ENCODE data around the gene VCL. TPM values are rescaled to one million over a fixed set of nuclear protein-coding genes. Genes with fewer than 3 reads are reported as not detected.

VCL gene
- total and polyA plus RNA-seq, 9 of the 15 experiments (the other 6 are each of a cell fraction or from before 2014, with no cell fraction given), result 29.8 to 186 (median 76.4) TPM

GRCh38 chr10:74036474-74036873 lies 38.6 kb downstream of the VCL start (continued):
- TF ChIP-seq SAP30 (IDR thresholded peaks at IDR 0.05; ENCODE audit: borderline replicate concordance, insufficient read depth, low read depth, low read length, poor library complexity, severe bottlenecking), result no peak

GRCh38 chr10:74039561-74040145 lies 41.7 kb downstream of the VCL start:
- intact Hi-C loops (cut with micrococcal nuclease), result no loop called here
- Histone ChIP-seq H3K4me1 (replicated peaks in 1 of 2; ENCODE audit: control insufficient read depth in 2 of 2, insufficient read depth in 2 of 2, low read length in 2 of 2) (peaks cover 11 to 14% of the 10 kb centered on the region in 2 experiments), H3K27ac (ENCODE audit: extremely low read depth, low read depth, low read length) (peak overlapping the region; percentile 36; the same call in 2 of the 3 replicates)
- TF ChIP-seq ZNF609 (CRISPR knock-in tag; IDR thresholded peaks at IDR 0.05; ENCODE audit: borderline replicate concordance), result no peak
- no peak for TF ChIP-seq C11orf30 (IDR thresholded peaks at IDR 0.05; ENCODE audit: low read depth)
- TF ChIP-seq HDAC1 (IDR thresholded peaks at IDR 0.05), result no peak
- no peak for TF ChIP-seq RBM39 (optimal IDR thresholded peaks at IDR 0.05; ENCODE audit: low read depth, low read length)
- TF ChIP-seq BRD9 (IDR thresholded peaks at IDR 0.05; ENCODE audit: low read depth, partially characterized antibody), result no peak
- TF ChIP-seq CEBPB (tag; IDR thresholded peaks at IDR 0.05), result 0 out of 2 replicates have a peak, but pooled peaks have one; percentile 25
- TF ChIP-seq STAT6 (CRISPR knock-in tag; IDR thresholded peaks at IDR 0.05), result no peak
- peak; percentile 92 for TF ChIP-seq MEF2A (IDR thresholded peaks at IDR 0.05; ENCODE audit: control insufficient read depth, low read depth, low read length)
- no peak for TF ChIP-seq COPS2 (conservative IDR thresholded peaks at IDR 0.05)
- TF ChIP-seq FOXM1 (IDR thresholded peaks at IDR 0.05; ENCODE audit: low read depth), result no peak
- no peak for TF ChIP-seq FOXM1 (CRISPR knock-in tag; IDR thresholded peaks at IDR 0.05; ENCODE audit: low read depth)

More at GRCh38 chr10:74039561-74040145, 41.7 kb downstream of the VCL start:
- Histone ChIP-seq H3K9me1 (ENCODE audit: control insufficient read depth, insufficient read depth, low read length) (no peaks in the 10 kb centered on the region), H3K9me3 (replicated peaks; ENCODE audit: control insufficient read depth, insufficient read depth, low read depth, low read length) (no peaks in the 10 kb centered on the region), H3K36me3 (ENCODE audit: control insufficient read depth, insufficient read depth, low read length) (peaks cover 38% of the 10 kb centered on the region), H3K4me3 (no peak overlapping the region), H2AFZ (ENCODE audit: low read depth, low read length) (no peak overlapping the region), H3K27me3 (ENCODE audit: control insufficient read depth in 2 of 2, insufficient read depth in 2 of 2, low read length in 2 of 2) (no peaks in the 10 kb centered on the region), H3K79me2 (ENCODE audit: control insufficient read depth, insufficient read depth, low read length) (peaks cover 50% of the 10 kb centered on the region), H3K4me2 (ENCODE audit: insufficient read depth, low read length) (0 out of 2 replicates have a peak overlapping the region, but pooled peaks have one; percentile 6), H3K9ac (ENCODE audit: insufficient read depth in 1 of 2, low read depth in 2 of 2, low read length in 2 of 2) (peak overlapping the region; percentile 10 to 53; a peak in 1 of 4 replicates), H4K20me1 (replicated peaks; ENCODE audit: control insufficient read depth, insufficient read depth, low read length) (no peaks in the 10 kb centered on the region)
- ChIA-PET POLR2A (interaction anchor here (0.6 to 3.5 kb wide), 10 partner anchors 9 to 162 kb away, joined by 3 to 18 read pairs (median 4); partner anchors contain the start of gene PLAU), CTCF (ENCODE audit: low intra/inter-chr PET ratio) (no interaction called here)
- FAIRE-seq, result no peak
- 44% methylated on average over 5 of the region's 5 CpGs for WGBS (ENCODE audit: insufficient coverage, low coverage, missing lambda C conversion rate)
- DNase-seq (ENCODE audit: extremely low read depth in 1 of 4, low spot score in 3 of 4), result peak in 2 of 4 experiments; percentile 48 to 67
- in situ Hi-C loops (cut with MboI), result no loop called here
- peak; percentile 74 for ATAC-seq
- no TSS peak for BruUV-seq (replicated peaks)

Measured in K562 (cell line).